Nephron progenitor cell (in vitro differentiated cells): Measurements from ENCODE around the gene LETMD1.

Source experiments
- DNase-seq: peaks from one replicate; pipeline ENCODE4 v3.0.0; 2021
- H3K27ac Mint-ChIP-seq: 2 replicates; pipeline ENCODE4 v1.8.0; 2021; ENCODE audit warnings: mild to moderate bottlenecking, moderate library complexity, mixed read lengths
- H3K27me3 Mint-ChIP-seq: 2 replicates; pipeline ENCODE4 v1.8.0; 2021; ENCODE audit warnings: mild to moderate bottlenecking, low read depth, mixed read lengths; ENCODE audit not compliant: poor library complexity
- H3K36me3 Mint-ChIP-seq: 2 replicates; pipeline ENCODE4 v1.8.0; 2021; ENCODE audit warnings: low read depth, mixed read lengths
- H3K4me1 Mint-ChIP-seq: 2 replicates; pipeline ENCODE4 v1.8.0; 2021; ENCODE audit warnings: mixed read lengths
- H3K4me3 Mint-ChIP-seq: 2 replicates; pipeline ENCODE4 v1.8.0; 2021; ENCODE audit warnings: mild to moderate bottlenecking, moderate library complexity, mixed read lengths
- H3K9me3 Mint-ChIP-seq: 2 replicates; pipeline ENCODE4 v1.8.0; 2021; ENCODE audit warnings: mild to moderate bottlenecking, moderate library complexity, mixed read lengths
- TF ChIP-seq, protein P1 (sequence below): fragments of 200-600 bp; sonication (generic); IDR thresholded peaks from 2 replicates; pipeline ENCODE4 v1.5.0; 2021; ENCODE audit warnings: antibody characterized with exemption

The LETMD1 gene

GRCh38 chr12:51048661-51049251, 629 bp downstream of the LETMD1 start:
- peaks cover 4% of the 10 kb centered on the region for H3K9me3 Mint-ChIP-seq
- DNase-seq: no peak
- H3K4me1 Mint-ChIP-seq: peaks cover 28% of the 10 kb centered on the region
- H3K36me3 Mint-ChIP-seq: peaks cover 12% of the 10 kb centered on the region
- H3K4me3 Mint-ChIP-seq: peak overlapping the region; percentile 96
- H3K27me3 Mint-ChIP-seq: peaks cover 14% of the 10 kb centered on the region
- TF ChIP-seq, protein P1, sequence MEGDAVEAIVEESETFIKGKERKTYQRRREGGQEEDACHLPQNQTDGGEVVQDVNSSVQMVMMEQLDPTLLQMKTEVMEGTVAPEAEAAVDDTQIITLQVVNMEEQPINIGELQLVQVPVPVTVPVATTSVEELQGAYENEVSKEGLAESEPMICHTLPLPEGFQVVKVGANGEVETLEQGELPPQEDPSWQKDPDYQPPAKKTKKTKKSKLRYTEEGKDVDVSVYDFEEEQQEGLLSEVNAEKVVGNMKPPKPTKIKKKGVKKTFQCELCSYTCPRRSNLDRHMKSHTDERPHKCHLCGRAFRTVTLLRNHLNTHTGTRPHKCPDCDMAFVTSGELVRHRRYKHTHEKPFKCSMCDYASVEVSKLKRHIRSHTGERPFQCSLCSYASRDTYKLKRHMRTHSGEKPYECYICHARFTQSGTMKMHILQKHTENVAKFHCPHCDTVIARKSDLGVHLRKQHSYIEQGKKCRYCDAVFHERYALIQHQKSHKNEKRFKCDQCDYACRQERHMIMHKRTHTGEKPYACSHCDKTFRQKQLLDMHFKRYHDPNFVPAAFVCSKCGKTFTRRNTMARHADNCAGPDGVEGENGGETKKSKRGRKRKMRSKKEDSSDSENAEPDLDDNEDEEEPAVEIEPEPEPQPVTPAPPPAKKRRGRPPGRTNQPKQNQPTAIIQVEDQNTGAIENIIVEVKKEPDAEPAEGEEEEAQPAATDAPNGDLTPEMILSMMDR: no peak
- H3K27ac Mint-ChIP-seq: peak overlapping the region; percentile 93

- peaks cover 12% of the 10 kb centered on the region for H3K36me3 Mint-ChIP-seq
- DNase-seq: no peak
- peak overlapping the region; percentile 96 for H3K4me3 Mint-ChIP-seq
- peaks cover 9% of the 10 kb centered on the region for H3K27me3 Mint-ChIP-seq
- peaks cover 28% of the 10 kb centered on the region for H3K4me1 Mint-ChIP-seq
- peak overlapping the region; percentile 45 for H3K27ac Mint-ChIP-seq
- TF ChIP-seq, protein P1: no peak
- H3K9me3 Mint-ChIP-seq: peaks cover 4% of the 10 kb centered on the region
Measured at GRCh38 chr12:51049525-51049924, 1.4 kb downstream of the LETMD1 start.

- Mint-ChIP-seq H3K36me3 (peaks cover 23% of the 10 kb centered on the region), H3K9me3 (no peaks in the 10 kb centered on the region), H3K27ac (peak overlapping the region; percentile 87), H3K4me3 (peak overlapping the region; percentile 31), H3K27me3 (peaks cover 3% of the 10 kb centered on the region), H3K4me1 (peaks cover 28% of the 10 kb centered on the region)
- TF ChIP-seq, protein P1: no peak
- no peak for DNase-seq
Measured at GRCh38 chr12:51051787-51052186, 3.7 kb downstream of the LETMD1 start.

GRCh38 chr12:51055060-51055459, 6.9 kb downstream of the LETMD1 start:
- no peak for DNase-seq
- TF ChIP-seq, protein P1: no peak
- Mint-ChIP-seq H3K4me3 (no peak overlapping the region), H3K36me3 (peaks cover 44% of the 10 kb centered on the region), H3K9me3 (no peaks in the 10 kb centered on the region), H3K4me1 (peaks cover 12% of the 10 kb centered on the region), H3K27me3 (peaks cover 5% of the 10 kb centered on the region), H3K27ac (no peak overlapping the region)

GRCh38 chr12:51056242-51056641, 8.1 kb downstream of the LETMD1 start:
- TF ChIP-seq, protein P1: no peak
- peaks cover 5% of the 10 kb centered on the region for H3K27me3 Mint-ChIP-seq
- peaks cover 9% of the 10 kb centered on the region for H3K4me1 Mint-ChIP-seq
- peaks cover 49% of the 10 kb centered on the region for H3K36me3 Mint-ChIP-seq
- no peaks in the 10 kb centered on the region for H3K9me3 Mint-ChIP-seq
- H3K4me3 Mint-ChIP-seq: no peak overlapping the region
- no peak overlapping the region for H3K27ac Mint-ChIP-seq
- no peak for DNase-seq

GRCh38 chr12:51059086-51059485, 11.0 kb downstream of the LETMD1 start:
- no peak for DNase-seq
- Mint-ChIP-seq H3K4me1 (no peaks in the 10 kb centered on the region), H3K27ac (peak overlapping the region; percentile 81), H3K4me3 (no peak overlapping the region), H3K27me3 (peaks cover 2% of the 10 kb centered on the region), H3K9me3 (no peaks in the 10 kb centered on the region), H3K36me3 (peaks cover 53% of the 10 kb centered on the region)
- TF ChIP-seq, protein P1: no peak
